GM12801 (cell line): Measurements from ENCODE around the gene STK39.

ENCODE experiments used
- CTCF ChIP-seq: IDR thresholded peaks from one replicate; pipeline ENCODE4 v1.5.1; 2011; ENCODE audit warnings: control low read depth; ENCODE audit not compliant: insufficient read length; ENCODE audit errors: extremely low read depth

The STK39 gene

GRCh38 chr2:168114040-168114439 lies 133.4 kb downstream of the STK39 start:
- no peak for TF ChIP-seq CTCF

- no peak for TF ChIP-seq CTCF
Measured at GRCh38 chr2:168107322-168107721, 140.1 kb downstream of the STK39 start.

- no peak for TF ChIP-seq CTCF
Measured at GRCh38 chr2:168105127-168105683, 142.2 kb downstream of the STK39 start.

GRCh38 chr2:168097431-168097830 lies 150.0 kb downstream of the STK39 start:
- TF ChIP-seq CTCF = no peak

GRCh38 chr2:168096158-168096557 lies 151.2 kb downstream of the STK39 start:
- TF ChIP-seq CTCF = no peak

- TF ChIP-seq CTCF = no peak
Measured at GRCh38 chr2:168091986-168092385, 155.4 kb downstream of the STK39 start.

GRCh38 chr2:168090366-168091135 lies 156.8 kb downstream of the STK39 start:
- TF ChIP-seq CTCF = no peak
